NCI-H2107 (cell line): ENCODE results near the gene ADRM1.

Experiments
- DNase-seq: peaks from one replicate; lab custom pipeline; 2025; lab: John Stamatoyannopoulos, UW

Gene ADRM1

GRCh38 chr20:62325172-62325905 lies 22.5 kb downstream of the ADRM1 start:
- DNase-seq = no peak

- DNase-seq = no peak
Observed at GRCh38 chr20:62326559-62326958, 23.8 kb downstream of the ADRM1 start.

DNA sequence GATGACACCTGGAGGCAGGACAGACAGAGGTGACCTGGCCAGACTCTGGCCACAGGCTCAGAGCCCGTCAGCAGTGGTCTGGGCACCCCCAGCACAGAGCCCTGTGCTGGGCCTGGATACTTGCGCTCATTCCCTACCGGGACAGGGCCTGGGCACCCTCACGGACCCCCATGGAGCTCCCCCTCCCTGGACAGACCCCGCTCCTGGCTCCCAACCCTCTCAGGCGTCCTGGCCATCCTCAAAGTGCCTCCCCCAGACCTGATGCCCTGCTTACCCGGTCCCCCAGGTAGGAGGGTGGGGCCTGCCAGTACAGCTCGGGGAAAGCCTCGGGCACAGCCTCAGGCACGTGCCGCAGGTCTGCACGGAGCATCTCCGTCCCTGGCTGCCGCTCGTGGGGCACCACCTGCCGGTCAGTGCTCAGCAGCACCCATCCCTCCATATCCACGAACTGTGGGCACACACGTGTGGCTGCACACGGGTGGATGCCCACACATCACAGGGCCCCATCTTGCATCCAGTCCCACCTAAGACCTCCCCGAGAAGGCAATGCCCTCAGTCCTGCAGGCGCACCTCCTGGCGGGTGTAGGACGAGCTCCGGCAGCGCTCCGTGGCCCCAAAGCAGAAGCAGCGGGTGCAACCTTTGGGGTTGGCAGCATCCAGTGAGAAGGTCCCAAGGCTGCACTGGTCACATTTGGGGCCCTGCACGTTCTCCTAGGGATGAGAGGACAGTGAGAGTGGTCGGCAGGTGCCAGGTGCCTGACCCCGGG lies 24.3 kb downstream of the ADRM1 start:
- DNase-seq = no peak

DNA sequence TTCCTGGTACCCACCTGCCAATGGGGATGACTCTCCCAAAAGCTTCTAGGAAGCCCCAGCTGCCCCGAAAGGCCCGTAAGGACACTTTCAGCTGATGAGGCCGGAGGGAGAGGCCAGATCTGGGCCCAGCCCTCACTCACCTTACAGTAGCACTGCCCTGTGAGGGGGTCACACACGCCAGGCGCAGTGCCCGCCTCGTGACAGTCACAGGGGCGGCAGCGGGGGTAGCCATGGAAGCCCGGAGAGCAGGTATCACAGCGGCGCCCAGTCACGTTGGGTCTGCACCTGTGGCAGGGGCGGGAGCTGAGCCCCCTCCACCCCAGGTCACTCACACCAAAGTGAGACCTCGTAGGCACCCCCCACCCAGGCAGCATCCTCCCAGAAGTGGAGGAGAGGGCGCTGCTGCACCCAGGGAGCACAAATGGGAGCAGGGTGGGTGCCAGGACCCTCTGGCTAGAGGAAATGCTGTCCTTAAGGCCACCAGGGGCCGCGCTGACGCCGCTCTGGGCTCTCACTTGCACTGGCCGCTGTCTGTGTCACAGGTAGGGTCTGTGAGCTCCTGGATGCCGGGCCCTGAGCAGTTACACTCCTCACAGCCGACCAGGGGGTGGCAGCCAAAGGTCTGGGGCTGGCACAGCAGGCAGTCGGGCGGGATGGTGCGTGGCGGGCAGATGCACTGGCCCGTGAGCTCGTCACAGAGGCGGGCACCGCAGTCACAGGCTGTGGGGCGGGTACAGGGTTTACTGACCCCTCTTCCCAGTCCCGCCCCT lies 25.1 kb downstream of the ADRM1 start:
- no peak for DNase-seq

DNA sequence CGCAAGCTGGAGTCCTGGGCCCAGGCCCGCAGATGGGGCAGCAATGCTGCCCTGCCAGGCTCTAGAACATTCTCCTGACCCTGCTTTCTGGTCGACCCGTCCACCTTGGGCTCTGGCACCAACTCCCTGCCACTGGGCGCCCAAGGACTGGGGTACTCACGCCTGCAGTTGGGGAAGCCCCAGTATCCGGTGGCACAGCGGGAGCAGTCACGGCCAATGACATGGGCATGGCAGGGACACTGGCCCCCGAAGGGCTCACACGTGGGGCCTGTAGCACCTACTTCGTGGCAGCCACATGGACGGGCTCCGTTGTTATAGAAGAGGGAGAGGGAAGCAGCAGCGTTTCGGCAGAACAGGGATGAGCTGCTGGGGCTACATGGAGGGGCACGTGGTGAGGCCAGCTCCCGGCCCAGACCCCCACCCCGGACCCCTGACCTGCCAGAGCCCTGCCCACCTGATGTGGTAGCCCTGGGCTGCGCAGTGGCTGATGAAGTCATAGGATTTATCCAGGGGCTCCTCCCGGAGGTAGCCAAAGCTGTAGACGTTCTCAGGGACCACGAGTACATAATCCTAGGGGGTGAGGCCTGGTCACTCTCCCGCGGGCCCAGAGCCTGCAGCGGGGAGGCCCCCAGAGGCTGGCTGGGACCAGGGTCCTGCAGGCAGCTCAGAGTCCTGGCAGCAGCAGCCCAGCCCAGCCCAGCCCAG lies 26.0 kb downstream of the ADRM1 start:
- DNase-seq = no peak

- DNase-seq = no peak
Observed at GRCh38 chr20:62329389-62330377, 26.9 kb downstream of the ADRM1 start.

DNA sequence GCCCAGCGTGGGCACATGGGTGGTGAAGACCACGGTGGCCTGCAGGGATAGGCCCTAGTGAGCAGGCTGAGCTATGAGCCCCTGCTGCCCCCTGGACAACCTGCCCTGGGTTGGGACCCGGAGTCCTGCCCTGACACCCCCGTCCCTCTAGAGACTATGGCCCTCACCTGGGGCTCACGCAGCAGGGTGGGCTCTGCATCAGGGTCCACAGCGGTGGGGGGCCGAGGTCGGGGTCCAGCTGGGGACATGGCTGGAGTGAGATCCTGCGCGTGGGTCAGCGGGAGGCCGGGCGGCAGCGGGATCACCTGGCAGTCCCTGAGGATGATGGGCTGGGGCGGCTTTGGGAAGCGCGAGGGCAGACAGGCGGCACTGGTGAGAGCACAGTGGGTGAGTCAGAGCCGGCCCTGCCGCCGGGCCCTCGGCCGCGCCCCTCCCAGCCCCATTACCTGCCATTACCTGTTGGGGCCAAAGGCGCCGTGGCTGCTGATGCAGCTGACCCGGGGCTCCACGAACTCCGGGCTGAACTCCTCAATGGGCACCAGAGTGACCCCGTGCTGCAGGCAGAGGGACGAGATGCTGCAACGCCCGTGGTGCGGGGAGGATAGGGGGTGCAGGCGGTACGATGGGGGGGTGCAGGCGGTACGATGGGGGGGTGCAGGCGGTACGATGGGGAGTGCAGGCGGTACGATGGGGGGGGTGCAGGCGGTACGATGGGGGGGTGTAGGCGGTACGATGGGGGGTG lies 27.9 kb downstream of the ADRM1 start:
- no peak for DNase-seq

- no peak for DNase-seq
Observed at GRCh38 chr20:62331347-62331746, 28.6 kb downstream of the ADRM1 start.

DNA sequence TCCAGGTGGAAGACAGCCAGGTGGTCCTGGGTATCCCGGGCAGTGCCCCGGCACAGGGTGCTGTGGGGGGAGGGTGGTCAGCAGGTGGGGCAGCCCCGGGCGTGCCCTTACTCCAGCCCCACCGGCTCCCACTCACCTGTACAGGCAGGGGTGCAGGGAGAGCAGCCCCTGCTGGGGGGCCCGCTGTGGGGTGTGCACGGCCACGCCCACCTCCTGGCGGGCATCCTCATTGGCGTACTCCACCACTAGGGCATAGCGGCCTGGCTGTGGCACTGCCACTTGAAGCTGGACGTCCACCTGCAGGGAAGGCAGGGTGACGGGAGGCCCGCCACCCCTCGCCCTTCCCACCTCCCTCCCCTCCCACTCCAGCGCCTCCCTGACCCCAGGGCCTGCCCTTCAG lies 29.6 kb downstream of the ADRM1 start:
- no peak for DNase-seq

DNA sequence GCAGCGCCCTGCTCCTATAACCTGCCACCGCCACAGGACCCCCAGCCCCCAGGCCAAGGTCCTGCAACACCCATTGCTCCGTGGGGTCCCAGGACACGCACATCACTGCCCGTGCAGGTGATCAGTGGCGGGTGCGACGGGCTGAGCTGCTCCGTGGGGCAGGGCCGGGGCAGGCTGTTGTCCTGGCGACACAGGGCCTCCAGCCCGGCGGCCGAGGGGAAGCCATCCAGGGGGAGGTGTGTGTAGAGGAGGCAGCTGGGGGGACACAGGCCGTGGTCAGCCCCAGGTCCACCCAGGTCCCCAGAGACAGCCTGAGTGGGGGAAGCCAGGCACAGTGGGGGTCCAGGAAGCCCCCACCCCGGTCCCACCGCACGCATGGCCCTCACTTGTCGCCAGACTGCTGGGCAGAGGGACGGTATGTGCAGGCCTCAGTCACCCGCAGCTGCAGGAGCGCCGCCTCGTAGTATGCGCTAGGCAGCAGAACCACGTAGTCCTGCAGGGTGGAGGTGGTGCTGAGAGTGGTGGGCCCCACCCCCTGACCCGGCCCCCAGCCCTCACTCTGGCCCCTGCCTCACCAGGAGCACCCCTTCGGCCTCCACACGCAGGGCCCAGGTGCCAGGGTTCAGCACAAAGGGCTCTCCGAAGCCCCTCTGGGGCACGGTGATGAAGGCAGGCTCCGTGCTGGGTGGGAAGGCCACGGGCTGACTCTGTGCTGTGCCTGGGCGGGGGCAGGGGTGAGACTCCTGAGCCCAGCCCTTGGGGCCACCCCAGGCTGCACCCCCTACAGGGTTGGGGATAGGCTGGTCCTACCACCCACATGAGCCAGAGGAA lies 30.4 kb downstream of the ADRM1 start:
- no peak for DNase-seq

- no peak for DNase-seq
Observed at GRCh38 chr20:62333820-62334595, 31.2 kb downstream of the ADRM1 start.

DNA sequence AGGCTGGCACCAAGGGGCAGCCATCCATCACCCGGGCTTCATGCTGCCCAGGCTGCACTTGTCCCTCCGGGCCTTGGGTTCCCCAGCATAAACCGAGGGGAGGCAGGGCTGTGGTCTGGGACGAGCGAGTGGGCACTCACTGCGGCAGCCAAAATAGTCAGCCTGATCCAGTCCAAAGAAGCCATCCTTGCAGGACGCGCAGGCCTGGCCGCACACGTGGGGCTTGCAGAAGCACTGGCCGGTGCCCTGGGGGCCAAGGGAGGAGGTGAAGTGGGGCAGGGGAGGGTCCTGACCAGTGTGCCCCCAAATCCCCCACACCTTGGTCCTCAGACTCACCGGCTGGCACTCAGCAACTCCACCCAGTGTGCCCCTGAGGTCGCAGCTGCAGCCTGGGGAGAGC lies 32.1 kb downstream of the ADRM1 start:
- DNase-seq = no peak

DNA sequence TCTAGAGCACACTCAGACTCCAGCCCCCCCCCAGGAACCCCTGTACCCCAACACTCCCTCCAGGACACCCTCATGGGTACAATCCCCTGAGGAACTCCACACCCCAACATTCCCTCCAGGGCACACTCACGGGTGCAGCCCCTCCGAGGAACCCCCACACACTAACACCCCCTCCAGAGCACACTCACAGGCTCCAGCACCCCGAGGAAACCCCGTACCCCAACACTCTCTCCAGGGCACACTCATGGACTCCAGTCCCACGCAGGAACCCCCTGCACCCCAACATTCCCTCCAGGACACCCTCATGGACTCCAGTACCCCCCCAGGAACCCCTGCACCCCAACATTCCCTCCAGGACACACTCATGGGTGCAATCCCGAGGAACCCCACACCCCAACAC lies 32.7 kb downstream of the ADRM1 start:
- DNase-seq = no peak

GRCh38 chr20:62336329-62336728 lies 33.5 kb downstream of the ADRM1 start:
- DNase-seq = no peak

- DNase-seq = no peak
Observed at GRCh38 chr20:62336775-62337557, 34.2 kb downstream of the ADRM1 start.

DNA sequence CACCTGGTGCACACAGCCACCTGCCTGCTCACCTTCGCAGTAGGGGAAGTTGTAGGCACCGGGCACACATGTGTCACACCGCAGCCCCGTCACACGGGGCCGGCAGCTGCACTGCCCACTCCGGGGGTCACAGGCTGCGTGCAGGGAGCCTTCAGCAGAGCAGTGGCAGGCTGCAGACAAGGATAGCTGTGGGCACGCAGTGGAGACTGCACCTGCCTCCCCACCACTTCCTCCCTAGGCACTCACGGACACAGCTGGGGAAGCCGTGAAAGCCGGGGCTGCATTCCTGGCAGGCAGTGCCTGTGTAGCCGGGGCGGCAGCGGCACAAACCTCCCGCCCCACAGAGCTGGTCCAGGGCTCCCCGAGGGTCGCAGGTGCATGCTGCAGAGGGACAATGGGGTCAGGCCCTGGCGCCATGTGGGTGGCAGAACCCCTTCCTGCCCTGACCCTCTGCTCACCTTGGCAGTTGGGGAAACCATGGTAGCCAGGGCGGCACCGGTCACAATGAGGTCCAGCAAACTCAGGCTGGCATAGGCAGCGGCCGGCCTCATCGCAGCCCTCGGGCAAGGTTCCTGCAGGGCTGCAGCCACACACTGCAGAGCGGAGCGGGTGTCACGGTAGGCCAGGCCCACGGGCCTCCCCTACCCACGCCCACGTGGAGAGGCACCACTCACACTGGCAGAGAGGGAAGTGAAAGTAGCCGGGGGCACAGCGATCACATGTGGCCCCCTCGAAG lies 34.9 kb downstream of the ADRM1 start:
- no peak for DNase-seq

- no peak for DNase-seq
Observed at GRCh38 chr20:62338294-62338620, 35.5 kb downstream of the ADRM1 start.
